ENCODE data around the gene LNX1. TPM values are rescaled to one million over a fixed set of nuclear protein-coding genes. Genes with fewer than 3 reads are reported as not detected.

LNX1 gene
- total and polyA plus RNA-seq, 10 of the 15 experiments (the other 5 are each of a cell fraction or from before 2014, with no cell fraction given): 0.72 to 1.4 (median 1.0) TPM

DNA sequence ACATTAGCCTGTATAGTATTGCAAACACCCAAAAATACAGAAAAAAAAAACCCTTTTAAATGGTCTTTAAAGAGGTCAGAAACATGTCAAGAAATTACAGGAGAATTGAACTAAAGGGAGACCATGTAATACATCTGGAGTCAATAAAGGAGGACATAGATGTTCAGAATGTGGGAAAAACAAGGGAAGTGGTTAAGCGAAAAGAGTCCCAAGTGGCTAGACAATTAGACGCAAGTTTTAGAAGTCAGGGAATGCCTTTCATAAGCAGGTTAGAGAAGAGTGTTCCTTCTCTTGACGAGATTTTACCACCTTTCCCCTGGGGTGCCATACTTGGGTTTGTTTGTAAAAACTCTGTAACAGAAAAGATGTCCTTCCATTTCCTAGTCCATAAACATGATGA lies 7.8 kb downstream of the LNX1 start (continued):
- TF ChIP-seq MLLT1 (IDR thresholded peaks at IDR 0.05) (no peak), POLR2A (IDR thresholded peaks at IDR 0.05; ENCODE audit: low read depth, low read length) (no peak), KLF5 (IDR thresholded peaks at IDR 0.05; ENCODE audit: partially characterized antibody) (no peak), EP300 (IDR thresholded peaks at IDR 0.05; ENCODE audit: borderline replicate concordance in 1 of 2, control insufficient read depth in 1 of 2, low read depth in 2 of 2, low read length in 2 of 2) (no peak), BCLAF1 (IDR thresholded peaks at IDR 0.05) (no peak), NKRF (conservative IDR thresholded peaks at IDR 0.05) (no peak), NFXL1 (IDR thresholded peaks at IDR 0.05; ENCODE audit: borderline replicate concordance) (no peak), RUNX3 (IDR thresholded peaks at IDR 0.05; ENCODE audit: low read length) (no peak)

Measured in GM12878 (cell line).